ENCODE results near the gene RHOG.

RHOG gene

DNA sequence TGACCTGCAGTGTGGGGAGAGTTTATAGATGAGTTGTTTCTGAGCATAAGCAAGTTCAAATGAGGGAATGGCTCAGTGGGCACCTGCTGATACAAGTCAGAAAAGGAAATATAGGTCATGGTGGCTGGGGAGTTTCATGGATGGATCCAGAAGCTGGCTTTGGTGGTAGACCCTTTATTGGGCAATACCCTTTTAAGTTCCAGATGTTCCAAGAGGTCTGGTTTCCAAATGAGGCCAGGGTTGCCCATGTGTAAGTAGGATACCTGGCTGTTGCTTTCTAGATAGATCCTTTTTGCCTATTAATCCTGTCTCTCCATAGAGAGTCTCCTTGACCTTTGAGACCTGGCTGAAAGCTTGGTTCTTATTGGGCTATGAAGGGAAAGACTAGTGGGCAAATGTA, 16.9 kb upstream of the RHOG start:
- no peak for DNase-seq

DNA sequence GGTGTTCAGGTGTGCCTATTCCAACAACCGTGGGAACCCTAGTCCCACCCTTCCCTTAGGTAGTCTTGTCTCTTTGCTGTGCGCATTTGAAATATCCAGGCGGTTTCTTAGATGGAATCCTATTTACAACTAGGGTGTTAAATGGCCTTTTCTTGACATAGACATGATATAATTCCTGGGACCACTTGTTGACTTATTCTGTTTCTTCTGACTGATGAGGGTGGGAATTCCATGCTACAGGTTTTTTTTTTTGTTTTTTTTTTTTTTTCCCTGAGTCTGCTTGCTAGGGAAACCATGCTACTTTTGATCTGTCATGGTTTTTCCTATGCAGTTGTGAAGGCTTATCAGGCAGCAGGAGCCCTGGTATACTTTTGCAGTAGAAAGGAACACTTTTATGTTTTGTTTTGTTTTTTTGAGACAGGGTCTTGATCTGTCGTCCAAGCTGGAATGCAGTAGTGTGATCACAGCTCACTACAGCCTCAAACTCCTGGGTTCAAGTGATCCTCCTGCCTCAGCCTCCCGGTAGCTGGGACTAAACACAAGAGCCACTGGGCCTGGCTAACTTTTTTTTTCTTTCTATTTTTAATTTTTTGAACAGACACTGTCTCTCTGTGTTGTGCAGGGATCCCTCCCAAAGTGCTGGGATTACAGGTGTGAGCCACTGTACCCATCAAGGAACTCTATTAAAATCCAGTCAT, 16.2 kb upstream of the RHOG start:
- no peak for DNase-seq

DNA sequence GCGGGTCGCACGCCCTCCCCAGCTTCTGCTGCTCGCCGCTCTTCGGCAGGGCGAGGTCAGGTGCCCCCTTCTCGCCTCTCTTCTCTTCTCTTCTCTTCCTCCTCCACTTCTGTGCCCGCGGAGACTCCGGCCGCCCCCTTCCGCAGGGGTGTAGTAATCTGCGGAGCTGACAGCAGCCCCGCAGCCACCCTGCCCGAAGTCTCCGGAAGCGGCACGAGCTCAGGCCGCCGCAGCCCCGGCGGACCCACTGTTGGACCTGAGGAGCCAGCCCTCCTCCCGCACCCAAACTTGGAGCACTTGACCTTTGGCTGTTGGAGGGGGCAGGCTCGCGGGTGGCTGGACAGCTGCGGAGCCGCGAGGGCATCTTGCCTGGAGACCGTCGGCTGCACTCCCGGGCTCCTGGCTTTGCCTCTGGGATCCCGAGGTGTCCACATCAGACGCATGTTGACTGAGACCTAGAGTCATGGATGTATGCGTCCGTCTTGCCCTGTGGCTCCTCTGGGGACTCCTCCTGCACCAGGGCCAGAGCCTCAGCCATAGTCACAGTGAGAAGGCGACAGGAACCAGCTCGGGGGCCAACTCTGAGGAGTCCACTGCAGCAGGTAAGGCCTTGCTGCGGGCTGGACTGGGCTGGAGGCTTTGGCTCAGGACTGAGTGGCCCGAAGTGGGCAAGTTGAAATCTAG, 15.2 kb upstream of the RHOG start:
- DNase-seq: peak in 1 of 2 donors; percentile 36

DNA sequence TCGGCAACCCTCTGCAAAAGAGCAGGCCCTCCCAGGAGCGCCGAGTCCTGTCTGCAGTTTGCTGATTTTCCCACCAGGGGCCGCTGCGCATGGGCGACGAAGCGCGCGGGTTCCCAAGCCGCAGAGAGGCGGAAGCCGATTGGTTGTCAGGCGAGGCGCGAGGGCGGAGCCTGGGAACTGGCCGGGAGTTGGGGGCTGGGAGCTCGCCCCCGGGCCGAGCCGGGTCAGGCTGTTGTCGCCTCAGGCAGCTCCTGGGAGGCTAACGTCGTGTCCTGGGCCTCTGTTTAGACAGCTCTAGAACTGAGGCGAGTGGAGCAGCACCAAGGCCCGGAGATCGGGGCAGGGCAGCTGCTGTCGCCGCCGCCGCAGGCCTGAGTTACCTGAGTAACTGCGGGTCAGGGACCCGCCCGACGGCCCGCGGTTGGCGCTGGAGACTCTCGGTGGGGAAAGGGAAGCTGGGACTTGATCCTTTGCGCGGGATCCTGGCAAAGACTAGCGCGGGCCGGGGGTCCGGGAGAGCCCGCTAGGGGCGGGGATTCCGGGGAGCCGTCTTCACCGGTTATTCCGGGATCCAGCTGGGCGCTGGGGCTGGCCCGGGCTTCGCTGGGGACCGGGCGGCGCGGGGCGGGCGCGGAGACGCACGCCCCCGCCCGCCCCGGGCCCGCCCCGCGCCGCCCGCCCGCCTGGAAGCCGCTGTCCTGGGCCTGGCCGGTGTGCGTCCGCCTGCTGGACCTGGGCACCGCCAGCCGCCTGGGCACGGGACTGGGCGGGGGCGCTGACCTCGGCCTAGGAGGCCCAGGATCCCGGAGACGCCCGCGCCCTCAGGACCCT, 14.4 kb upstream of the RHOG start, which contains the start of gene STIM1:
Gene STIM1 (plus strand): TSS at position 688 of the 831 bp plus-strand sequence. CDS start 607 bp downstream, outside the sequence.
- peak; percentile 99 for DNase-seq

DNA sequence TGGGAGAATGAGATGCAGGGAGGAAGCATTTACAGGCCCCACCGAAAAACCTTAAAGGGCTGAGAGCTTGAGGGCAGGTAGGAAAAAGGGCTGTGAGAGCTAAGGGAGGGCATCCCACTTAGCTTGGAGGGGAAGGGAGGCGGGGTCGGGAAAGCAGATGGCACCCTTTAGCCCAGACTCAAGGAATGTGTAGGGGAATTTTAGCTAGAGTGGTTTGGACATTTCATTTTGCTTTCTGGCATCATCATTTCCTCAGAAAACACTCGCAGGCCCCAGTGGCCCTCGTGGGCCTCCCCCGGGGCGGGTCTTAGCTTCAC, 13.9 kb upstream of the RHOG start:
- DNase-seq: no peak

DNA sequence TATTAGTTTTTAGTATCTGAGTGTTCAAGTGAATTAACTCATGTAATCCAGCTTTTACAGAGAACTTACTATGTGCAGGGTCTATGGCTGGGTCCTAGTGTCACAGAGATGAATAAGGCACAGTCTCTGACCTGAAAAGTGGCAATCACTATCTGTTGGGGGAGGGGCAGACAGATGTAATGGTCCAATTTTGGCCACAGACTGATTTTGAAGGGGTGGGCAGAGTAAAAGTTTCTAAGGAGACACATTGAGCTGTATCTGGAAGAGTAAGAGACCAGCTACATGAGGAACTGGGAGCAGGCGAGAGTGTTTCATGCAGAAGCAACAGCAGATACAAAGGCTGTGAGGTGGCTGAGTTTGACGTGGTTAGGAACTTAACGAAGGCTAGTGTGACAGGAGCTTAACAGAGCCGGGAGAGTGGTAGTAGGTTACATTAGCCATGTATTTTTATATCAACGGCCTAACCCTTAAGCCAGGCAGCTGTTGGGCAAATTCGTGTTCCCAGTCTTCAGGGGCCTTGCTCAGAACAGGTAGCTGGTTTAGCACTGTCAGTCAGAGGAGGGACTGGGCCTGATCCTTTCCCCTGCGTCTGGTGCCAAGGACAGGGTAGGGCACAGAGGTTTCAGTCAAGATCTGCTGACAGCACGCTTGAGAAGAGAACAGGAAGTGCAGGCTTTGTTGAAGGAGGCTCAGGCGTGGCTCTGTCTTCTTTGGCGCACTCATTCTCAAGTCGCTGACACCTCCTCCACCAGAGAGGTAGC, 13.3 kb upstream of the RHOG start:
- peak; percentile 54 to 57 for DNase-seq

DNA sequence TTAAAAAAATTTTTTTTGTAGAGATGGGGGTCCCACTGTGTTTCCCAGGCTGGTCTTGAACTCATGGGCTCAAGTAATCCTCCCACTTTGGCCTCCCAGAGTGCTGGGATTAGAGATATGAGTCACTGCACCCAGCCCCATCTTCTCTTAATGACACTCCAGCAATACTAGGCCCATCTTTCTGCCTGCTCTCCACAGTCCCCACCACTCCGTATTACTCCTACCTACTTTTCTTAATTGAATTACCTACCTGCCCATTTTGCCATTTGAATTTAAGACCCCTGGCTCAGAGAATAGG, 12.7 kb upstream of the RHOG start:
- no peak for DNase-seq

DNA sequence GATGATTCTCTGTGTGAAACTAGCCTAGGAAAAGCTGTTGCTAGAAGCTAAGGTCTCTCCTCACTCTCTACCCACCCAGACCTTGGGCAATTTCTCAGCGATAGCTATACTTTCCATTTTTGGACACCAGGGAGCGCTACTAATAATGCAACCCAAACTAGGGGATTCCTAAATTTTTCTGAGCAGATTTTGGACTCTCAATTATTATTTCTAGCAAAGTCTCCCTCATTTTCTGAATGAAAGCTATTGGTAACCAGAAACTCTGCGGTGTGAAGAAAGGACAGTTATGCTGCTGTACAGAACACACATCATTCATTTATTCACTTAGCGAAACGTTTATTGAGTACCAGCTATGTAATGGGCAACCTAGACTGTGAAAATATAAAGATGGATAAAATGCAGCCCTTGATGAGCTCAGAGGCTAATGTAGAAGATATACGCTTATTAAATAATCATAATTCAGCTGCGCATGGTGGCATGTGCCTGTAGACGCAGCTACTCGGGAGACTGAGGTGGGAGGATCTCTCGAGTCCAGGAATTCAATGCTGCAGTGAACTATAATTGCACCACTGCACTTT, 8.6 kb upstream of the RHOG start:
- DNase-seq: peak; percentile 48 to 63

DNA sequence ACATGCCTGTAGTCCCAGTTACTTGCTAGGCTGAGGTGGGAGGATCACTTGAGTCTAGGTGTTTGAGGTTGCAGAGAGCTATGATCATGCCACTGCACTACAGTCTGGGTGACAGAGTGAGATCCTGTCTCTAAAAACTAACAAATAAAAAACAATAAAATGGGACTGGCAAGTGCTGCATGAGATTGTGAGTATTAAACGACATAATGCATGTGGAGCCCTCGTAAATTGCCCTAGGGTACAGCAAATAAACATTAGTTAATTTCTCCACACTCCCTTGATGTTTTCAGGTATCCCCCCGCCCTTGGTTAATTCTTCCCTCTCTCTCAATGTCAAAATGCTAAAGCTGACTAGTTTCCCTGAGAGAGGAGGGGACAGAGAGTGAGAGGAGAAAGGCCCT, 4.9 kb upstream of the RHOG start:
- no peak for DNase-seq

DNA sequence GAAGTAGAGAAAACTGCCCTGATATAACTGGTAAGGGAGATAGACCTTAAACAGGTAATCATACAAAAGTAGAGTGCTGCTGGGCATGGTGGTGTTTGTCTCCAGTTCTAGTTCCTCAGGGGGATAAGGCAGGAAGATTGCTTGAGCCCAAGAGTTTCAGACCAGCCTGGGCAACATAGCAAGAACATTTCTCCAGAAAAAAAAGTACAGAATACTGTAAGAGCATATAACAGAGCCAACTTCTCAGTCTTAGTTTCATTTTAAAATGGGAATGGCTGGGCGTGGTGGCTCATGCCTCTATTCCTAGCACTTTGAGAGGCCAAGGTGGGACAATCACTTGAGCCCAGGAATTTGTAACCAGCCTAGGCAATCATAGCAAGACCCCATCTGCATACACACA, 4.5 kb upstream of the RHOG start:
- DNase-seq: no peak

DNA sequence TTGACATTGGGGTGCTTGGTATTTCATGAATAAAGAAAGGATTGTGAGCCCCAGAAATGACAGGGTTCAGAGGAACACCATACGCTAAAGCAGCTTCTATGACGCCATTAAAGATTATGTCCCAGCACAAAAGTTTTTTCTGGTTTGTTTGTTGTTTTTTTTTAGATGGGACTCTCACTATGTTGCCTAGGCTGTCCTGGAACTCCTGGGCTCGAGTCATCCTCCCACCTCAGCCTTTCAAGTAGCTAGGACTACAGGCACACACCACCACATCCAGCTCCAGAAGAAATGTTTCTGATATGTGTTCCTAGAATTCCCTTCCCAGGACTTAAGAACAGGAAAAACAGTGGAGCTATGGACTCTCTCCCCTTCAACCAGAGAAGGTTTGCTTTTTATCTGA, 2.6 kb upstream of the RHOG start:
- no peak for DNase-seq

DNA sequence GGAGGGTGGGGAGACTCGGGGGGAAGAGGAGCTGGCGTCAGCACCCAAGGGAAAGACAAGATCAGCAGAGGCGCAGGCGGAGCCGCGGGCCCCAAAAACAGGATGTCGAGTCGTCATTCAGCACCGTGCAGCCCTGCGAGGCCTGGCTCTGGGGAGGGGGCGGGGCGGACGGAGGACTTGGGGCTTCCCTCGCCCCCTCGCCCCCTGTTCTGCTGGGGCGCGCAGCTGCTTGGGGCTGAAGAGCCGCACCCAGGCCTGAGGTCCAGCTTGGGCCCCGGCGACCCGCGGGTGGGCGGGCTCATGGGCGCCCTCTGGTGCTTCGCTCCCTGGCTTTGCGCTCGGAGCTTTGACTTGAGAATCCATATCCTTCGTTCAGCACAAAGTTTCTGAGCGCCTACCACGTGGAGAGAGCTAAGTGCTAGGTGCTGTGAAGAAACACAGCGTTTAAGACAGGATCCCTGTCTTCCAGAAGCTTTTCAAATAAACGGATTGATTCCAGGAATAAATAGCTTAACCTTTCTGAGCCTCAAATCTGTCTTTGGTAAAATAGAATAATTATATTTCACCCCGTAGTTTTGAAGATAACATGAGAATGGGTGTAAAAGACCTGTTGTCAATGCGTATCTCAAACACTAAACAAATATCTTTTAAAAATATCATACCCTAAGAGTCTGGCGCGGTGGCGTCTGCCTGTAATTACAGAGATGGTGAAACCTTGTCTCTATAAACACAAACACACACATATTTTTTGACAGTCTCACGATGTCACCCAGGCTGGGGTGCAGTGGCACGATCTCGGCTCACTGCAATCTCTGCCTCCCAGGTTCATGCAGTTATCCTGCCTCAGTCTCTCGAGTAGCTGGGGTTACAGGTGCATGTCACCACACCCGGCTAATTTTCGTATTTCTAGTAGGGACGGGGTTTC, 929 bp upstream of the RHOG start:
- peak; percentile 82 to 87 for DNase-seq

DNA sequence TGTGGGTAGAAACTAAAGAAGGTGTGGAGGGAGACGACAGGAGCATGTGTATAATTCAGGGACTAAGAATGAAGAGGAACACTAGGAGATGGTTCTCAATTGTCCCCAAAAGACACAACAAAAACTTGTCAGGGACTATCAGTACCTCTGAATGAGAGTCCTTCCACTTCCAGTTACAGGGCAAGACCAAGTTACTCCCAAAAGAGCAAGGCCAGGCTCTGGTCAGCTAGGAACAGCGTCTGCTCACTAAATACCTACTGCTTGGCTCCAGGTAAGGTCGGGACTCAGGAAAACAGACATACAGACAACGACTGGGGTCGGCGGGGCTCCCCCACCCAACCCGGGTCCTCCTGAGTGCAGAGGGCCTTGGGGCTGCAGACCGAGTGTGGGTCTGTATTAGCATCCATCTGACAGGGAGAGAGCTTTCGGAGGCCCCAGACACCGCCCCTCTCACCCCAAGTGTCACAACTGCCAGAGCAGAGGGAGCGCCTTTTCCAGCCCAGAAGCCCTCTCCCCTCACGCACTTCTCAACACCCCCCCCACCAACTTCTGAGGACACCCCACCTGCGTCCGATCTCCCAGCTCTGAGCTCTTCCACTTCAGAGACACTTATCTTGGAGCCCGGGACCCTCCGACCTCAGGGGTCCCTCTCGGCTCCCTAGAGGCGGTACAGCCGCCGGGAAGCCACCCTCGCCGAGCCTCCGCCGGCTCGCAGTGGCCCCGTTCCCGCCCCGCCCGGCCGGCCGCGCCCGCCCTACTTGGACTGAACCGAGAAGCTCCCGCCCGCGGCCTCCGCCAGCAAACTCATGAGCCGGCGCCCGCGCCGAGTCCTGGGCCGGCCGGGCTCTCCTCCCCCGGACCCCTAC, 522 bp downstream of the RHOG start:
- DNase-seq: peak in 1 of 2 donors; percentile 34

DNA sequence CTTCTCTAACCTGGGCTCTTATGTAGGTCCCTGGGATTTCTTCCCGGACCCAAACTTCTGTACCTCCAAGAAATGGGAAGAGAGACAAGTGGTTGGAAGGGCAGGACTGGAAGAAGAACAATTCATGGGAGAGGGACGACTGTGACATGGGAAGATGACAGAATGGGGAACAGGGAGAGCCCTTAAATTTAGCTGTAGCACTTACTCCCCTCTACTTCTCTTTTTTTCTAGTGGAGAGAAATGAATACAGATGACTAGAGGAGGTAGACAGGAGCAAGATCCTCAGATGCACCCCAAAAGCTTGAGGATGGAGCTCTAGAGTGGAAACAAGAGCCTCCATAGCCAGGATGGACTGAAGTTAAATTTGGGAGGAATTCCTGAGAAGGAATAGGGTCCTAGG, 2.3 kb downstream of the RHOG start:
- DNase-seq: no peak

DNA sequence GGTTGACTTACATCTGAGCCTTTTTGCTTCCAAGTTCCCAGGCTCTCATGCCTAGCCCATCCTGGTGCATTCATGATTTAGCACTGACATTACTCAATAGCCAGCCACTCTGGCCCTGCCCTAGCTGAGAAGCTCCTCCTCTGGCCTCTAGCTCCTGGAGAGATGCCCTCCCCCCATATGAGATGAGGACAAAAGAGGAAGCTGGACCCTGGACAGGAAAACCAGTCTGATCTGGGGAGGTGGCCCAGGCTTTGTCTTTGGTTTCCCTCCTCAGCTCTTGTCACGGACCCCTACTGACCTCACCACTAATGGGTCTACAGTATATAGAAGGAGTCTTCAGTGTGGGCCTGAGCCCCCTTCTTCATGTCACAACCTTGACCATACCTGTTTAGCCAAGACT, 3.0 kb downstream of the RHOG start:
- DNase-seq: no peak

DNA sequence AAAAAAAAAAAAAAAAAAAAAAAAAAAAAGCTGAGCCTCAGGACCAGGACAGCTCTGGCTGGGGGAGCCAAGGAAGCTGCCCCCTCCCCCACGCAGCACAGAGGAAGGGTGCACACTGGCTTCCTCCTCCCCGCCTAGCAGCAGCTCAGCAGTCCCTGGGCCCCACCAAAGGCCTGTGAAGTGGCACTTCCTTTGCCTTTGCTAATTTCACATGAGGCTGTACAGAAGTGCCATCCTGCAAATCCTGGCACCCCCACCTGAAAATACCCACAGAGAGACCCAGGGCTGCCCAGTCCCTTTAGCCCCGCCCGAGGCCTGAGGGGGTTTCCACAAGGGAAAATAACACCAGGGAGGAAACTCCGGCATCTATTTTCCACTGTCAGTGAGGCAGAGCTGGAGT, 3.9 kb downstream of the RHOG start:
- DNase-seq: no peak

DNA sequence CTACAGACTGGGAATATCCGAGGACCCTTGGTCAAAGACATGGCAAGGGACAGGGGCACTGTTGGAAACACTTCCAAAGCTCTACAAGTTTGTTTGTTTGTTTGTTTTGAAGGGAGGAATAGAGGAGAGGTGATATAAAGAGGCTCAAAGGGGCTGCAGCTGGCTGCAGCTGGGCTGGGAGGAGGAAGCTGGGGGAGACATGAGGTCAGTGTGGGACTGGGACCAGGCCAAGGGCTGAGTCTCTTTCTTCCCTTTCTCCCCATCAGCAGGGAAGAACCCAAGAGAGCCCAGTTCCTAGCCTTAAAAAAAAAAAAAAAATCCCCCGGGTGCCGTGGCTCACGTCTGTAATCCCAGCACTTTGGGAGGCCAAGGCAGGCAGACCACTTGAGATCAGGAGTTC, 5.0 kb downstream of the RHOG start:
- no peak for DNase-seq

DNA sequence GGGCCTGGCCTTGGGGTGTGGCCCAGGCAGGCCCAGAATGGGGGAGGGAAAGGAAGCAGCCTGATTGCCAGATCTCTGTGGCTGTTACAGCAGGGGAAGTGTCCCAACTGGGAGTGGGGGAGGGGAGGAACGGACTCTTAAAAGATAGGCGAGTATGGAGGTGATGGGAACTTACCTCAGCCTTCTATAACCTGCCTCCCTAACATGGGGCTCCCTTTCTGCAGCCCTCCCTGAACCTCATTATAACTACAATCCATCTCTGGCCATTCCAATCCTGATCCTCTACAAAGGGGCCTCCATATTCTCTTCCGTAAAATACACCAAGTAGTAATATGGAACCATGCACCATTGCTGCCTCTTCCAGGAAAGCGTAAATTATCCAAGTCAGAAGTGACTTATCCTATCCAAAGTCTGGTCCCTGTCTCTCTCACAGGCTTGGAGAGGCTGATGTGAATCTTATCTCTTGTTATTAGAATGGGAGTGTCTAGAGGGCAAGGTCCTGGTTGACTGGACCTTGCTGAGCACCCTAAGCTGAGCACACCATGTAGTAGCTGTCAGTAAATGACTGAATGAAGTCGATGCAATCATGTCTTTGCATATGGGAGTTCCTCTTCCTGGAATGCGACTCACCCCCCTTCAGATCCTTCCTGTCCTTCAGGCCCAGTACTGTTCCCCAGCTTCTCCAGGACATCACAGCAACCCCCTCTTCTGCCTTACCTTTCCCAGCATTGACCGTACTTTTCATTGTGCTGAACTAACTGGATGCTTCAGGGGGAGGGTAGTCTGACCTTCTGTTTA, 5.9 kb downstream of the RHOG start:
- no peak for DNase-seq

DNA sequence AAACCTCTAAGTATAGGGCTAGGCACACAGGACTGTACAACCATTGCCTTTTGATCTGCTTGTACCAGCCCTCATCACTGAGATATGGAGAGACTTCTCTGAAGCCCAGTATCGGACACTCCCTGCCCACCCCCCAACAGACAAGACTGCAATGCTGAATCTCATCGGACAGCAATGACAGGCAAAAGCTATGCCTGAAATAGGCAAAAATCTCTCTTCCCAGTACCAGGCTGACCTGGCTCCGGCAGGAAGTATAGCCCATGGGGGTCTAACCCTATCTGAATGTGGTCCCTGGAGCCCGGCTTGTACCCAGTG, 6.5 kb downstream of the RHOG start:
- no peak for DNase-seq

DNA sequence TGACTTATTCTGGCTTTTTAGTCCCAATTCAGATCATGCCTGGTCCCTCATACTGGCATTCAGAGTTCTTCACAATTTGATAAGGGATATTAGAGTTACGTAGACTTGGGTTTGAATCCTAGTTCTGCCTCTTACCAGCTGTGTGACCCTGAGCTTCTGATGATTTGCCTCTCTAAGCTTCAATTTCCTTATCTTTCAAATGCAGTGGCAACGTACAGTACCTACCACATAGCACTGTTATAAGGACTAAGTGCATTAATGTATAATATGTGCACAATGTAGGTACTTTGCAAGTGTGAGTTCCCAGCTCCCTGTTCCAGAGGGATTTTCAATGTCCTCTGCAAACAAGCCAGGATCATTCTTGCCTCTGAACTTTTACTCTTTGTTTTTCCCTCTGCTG, 7.3 kb downstream of the RHOG start:
- no peak for DNase-seq
